Upper lobe of right lung (tissue), 1 donor: Measurements from ENCODE around the gene IDI1. TPM values are rescaled to one million over a fixed set of nuclear protein-coding genes. Genes with fewer than 3 reads are reported as not detected.

Experiments used
- ATAC-seq: fragments of 200-7000 bp; cut with Tn5 transposase; one replicate; pipeline ENCODE4 v1.9.1; 2020; ENCODE audit warnings: mild to moderate bottlenecking, moderate library complexity
- DNase-seq: peaks from one replicate; pipeline ENCODE4 v3.0.0-alpha.2; 2020
- H3K27ac ChIP-seq: fragments of 200-600 bp; one replicate; pipeline ENCODE4 v1.8.0; 2022
- H3K27me3 ChIP-seq: fragments of 200-600 bp; one replicate; pipeline ENCODE4 v1.8.0; 2022; ENCODE audit warnings: mild to moderate bottlenecking
- H3K36me3 ChIP-seq: fragments of 200-600 bp; one replicate; pipeline ENCODE4 v1.8.0; 2022
- H3K4me1 ChIP-seq: fragments of 200-600 bp; one replicate; pipeline ENCODE4 v1.8.0; 2022
- H3K4me3 ChIP-seq: fragments of 200-600 bp; one replicate; pipeline ENCODE4 v1.8.0; 2022; ENCODE audit warnings: mild to moderate bottlenecking
- H3K9me3 ChIP-seq: fragments of 200-600 bp; one replicate; pipeline ENCODE4 v1.8.0; 2022
- intact Hi-C: fragments of 100-400 bp; cut with DNase I; formaldehyde crosslinking; loops from one replicate; pipeline ENCODE4 v1.11.0; 2022
- total RNA-seq: library from RNA; stranded (reverse); fragmentation: NEBNext Ultra II Directional; extraction: Animal tissue kit (Norgen Biotek cat#: 25700); gene quantifications from one replicate; pipeline ENCODE4 v1.2.1, GENCODE V29; 2021
- TF ChIP-seq, protein P1 (sequence below): fragments of 200-600 bp; IDR thresholded peaks from one replicate; pipeline ENCODE4 v1.8.0; 2022; ENCODE audit warnings: antibody characterized with exemption
- donor health status: DM: no; HTN: yes; CAD: no; lungs with severe emphysema.

IDI1 gene
- total RNA-seq, 1 donor from 2014 or later = 68.5 TPM

GRCh38 chr10:1045415-1045814 is 3.5 kb downstream of the IDI1 start:
- peaks cover 25% of the 10 kb centered on the region for H3K4me1 ChIP-seq
- H3K27ac ChIP-seq = no peak overlapping the region
- no peaks in the 10 kb centered on the region for H3K27me3 ChIP-seq
- H3K36me3 ChIP-seq = peaks cover 31% of the 10 kb centered on the region
- DNase-seq = no peak
- no peak overlapping the region for H3K4me3 ChIP-seq
- intact Hi-C loops = no loop called here
- no peak for ATAC-seq
- TF ChIP-seq, protein P1, sequence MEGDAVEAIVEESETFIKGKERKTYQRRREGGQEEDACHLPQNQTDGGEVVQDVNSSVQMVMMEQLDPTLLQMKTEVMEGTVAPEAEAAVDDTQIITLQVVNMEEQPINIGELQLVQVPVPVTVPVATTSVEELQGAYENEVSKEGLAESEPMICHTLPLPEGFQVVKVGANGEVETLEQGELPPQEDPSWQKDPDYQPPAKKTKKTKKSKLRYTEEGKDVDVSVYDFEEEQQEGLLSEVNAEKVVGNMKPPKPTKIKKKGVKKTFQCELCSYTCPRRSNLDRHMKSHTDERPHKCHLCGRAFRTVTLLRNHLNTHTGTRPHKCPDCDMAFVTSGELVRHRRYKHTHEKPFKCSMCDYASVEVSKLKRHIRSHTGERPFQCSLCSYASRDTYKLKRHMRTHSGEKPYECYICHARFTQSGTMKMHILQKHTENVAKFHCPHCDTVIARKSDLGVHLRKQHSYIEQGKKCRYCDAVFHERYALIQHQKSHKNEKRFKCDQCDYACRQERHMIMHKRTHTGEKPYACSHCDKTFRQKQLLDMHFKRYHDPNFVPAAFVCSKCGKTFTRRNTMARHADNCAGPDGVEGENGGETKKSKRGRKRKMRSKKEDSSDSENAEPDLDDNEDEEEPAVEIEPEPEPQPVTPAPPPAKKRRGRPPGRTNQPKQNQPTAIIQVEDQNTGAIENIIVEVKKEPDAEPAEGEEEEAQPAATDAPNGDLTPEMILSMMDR = no peak
- H3K9me3 ChIP-seq = no peaks in the 10 kb centered on the region

DNA sequence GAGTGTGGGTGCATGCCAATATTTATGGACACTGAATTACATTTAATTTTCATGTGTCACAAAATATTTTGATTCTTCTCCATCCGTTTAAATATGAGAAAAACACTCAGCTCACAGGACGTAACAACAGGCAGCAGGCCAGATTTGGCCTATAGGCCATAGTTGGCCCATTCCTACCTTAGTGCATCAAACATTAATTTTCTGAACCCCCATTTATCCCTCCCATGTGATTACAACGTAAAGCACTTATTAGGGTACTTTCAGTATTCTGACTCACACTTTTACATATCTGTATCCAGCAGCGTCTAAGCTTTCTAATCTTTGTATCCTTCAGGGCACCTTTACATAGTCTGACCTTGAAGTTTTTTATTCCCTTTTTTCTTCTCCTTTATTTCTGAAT is 4.0 kb downstream of the IDI1 start:
- Histone ChIP-seq H3K27ac (peak overlapping the region; percentile 63), H3K36me3 (peaks cover 36% of the 10 kb centered on the region), H3K4me1 (peaks cover 20% of the 10 kb centered on the region), H3K4me3 (no peak overlapping the region), H3K9me3 (no peaks in the 10 kb centered on the region), H3K27me3 (no peaks in the 10 kb centered on the region)
- TF ChIP-seq, protein P1 = no peak
- intact Hi-C loops = no loop called here
- no peak for ATAC-seq
- no peak for DNase-seq

GRCh38 chr10:1044146-1044545 is 4.8 kb downstream of the IDI1 start:
- Histone ChIP-seq H3K4me3 (peak overlapping the region; percentile 18), H3K36me3 (peaks cover 44% of the 10 kb centered on the region), H3K9me3 (no peaks in the 10 kb centered on the region), H3K4me1 (peaks cover 18% of the 10 kb centered on the region), H3K27ac (peak overlapping the region; percentile 63), H3K27me3 (no peaks in the 10 kb centered on the region)
- DNase-seq = no peak
- intact Hi-C loops = no loop called here
- ATAC-seq = no peak
- TF ChIP-seq, protein P1 = no peak

DNA sequence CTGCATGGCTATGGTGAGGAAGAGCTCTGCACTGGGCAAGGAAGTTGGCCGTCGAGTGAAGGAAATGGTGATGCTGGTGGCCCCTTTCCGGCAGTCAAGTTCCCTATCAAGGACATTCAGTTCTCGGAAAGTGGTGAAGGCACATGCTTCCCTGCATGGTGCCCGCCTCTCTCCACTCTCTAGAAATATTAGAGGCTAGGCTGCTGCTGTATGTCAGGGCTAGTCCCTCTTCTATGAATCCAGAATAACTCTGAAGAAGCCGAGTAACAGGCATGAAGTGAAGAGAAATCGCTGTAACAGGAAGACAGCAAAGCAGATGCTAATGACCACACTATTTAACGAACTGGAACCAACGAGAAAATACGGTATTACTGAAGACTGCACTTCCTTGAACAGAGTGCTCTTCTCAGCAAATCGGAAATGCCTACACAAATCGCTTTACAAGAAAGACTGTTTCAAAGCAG is 5.4 kb downstream of the IDI1 start:
- DNase-seq (no peak), ATAC-seq (peak; percentile 84)
- H3K27me3 ChIP-seq = no peaks in the 10 kb centered on the region
- H3K4me1 ChIP-seq = peaks cover 18% of the 10 kb centered on the region
- peak overlapping the region; percentile 63 for H3K27ac ChIP-seq
- intact Hi-C loops = no loop called here
- no peaks in the 10 kb centered on the region for H3K9me3 ChIP-seq
- peak overlapping the region; percentile 18 for H3K4me3 ChIP-seq
- peaks cover 45% of the 10 kb centered on the region for H3K36me3 ChIP-seq
- TF ChIP-seq, protein P1 = no peak

- H3K36me3 ChIP-seq = peaks cover 45% of the 10 kb centered on the region
- ATAC-seq = no peak
- no peak overlapping the region for H3K4me3 ChIP-seq
Measured at GRCh38 chr10:1041514-1041913, 7.4 kb downstream of the IDI1 start.

More at GRCh38 chr10:1041514-1041913, 7.4 kb downstream of the IDI1 start:
- TF ChIP-seq, protein P1 = no peak
- Histone ChIP-seq H3K27ac (no peak overlapping the region), H3K9me3 (no peaks in the 10 kb centered on the region), H3K27me3 (no peaks in the 10 kb centered on the region), H3K4me1 (peaks cover 12% of the 10 kb centered on the region)
- no peak for DNase-seq
- intact Hi-C loops = no loop called here
